ENCODE results near the gene BCL6. TPM values are rescaled to one million over a fixed set of nuclear protein-coding genes. Genes with fewer than 3 reads are reported as not detected.

BCL6 gene
- total RNA-seq, 1 experiment from 2014 or later: 16.4 TPM

DNA sequence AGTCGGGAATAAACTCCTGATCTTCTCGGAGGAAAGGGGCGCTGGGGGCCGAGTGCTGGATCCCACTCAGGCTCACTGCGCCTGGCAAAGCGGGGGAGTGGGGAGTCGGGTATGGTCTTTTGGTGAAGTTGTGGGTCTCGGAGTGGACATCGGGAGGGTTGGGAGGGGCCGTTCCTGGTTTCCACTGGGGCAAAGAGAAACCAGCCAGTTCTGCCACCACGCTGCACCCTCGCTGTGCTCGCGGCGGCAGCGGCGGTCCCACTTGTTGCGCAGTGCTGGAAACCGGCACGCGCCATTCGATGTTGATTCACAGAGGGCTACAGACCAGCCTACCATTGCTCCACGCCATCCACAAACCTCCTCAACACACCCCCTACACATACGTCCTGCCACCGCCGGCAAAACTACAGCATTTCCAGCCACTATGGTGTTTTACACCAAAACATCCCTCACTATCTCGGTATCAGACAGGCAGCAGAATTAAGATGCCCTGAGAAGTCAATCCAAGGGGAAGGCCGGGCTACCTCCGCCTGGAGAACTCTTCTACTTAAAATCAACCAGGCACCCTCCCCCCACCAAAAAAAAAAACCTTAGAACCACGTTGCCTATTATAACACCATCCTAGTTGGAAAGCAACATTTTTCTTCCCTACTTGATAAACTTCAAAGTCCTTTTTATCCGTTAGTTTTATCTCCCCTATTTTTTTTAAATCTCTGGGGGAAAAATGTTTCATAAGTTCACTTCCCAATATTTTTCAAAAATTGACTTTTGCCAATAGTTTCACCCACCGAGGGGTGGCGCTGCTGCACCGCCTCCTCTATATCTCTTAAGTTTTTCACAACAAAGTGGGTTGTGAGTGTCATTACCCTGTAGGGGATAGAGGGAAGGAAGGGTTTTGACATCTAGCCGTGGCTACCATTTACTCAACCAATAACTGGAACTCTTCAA lies 3.6 kb downstream of the BCL6 start:
- BruUV-seq (replicated peaks): no TSS peak
- DNase-seq (ENCODE audit: unreplicated experiment): peak; percentile 85
- Mint-ChIP-seq H3K4me1 (ENCODE audit: insufficient read depth, unreplicated experiment) (peaks cover 29% of the 10 kb centered on the region), H3K36me3 (ENCODE audit: insufficient read depth, unreplicated experiment) (peaks cover 67% of the 10 kb centered on the region), H3K9me3 (ENCODE audit: unreplicated experiment) (no peaks in the 10 kb centered on the region), H3K27ac (ENCODE audit: low read depth, unreplicated experiment) (peak overlapping the region; percentile 100), H3K27me3 (ENCODE audit: insufficient read depth, unreplicated experiment) (no peaks in the 10 kb centered on the region), H3K4me3 (ENCODE audit: unreplicated experiment) (peak overlapping the region; percentile 98)
- peak; percentile 86 for TF ChIP-seq CTCF (IDR thresholded peaks at IDR 0.05; ENCODE audit: unreplicated experiment)
- CTCF ChIA-PET: interaction anchor here (0.6 to 6.6 kb wide), 62 partner anchors 8 to 1407 kb away, joined by 3 to 240 read pairs (median 4); partner anchors contain the start of gene LPP
- intact Hi-C loops (cut with micrococcal nuclease): loop anchor here (1.0 to 10.0 kb wide), 10 partner anchors 443 to 1213 kb away; no protein-coding TSS in a partner anchor
- POLR2A ChIA-PET: interaction anchor here (0.6 to 9.2 kb wide), 33 partner anchors 6 to 1491 kb away, joined by 3 to 252 read pairs (median 7); partner anchors contain the start of genes BCL6 and LPP

DNA sequence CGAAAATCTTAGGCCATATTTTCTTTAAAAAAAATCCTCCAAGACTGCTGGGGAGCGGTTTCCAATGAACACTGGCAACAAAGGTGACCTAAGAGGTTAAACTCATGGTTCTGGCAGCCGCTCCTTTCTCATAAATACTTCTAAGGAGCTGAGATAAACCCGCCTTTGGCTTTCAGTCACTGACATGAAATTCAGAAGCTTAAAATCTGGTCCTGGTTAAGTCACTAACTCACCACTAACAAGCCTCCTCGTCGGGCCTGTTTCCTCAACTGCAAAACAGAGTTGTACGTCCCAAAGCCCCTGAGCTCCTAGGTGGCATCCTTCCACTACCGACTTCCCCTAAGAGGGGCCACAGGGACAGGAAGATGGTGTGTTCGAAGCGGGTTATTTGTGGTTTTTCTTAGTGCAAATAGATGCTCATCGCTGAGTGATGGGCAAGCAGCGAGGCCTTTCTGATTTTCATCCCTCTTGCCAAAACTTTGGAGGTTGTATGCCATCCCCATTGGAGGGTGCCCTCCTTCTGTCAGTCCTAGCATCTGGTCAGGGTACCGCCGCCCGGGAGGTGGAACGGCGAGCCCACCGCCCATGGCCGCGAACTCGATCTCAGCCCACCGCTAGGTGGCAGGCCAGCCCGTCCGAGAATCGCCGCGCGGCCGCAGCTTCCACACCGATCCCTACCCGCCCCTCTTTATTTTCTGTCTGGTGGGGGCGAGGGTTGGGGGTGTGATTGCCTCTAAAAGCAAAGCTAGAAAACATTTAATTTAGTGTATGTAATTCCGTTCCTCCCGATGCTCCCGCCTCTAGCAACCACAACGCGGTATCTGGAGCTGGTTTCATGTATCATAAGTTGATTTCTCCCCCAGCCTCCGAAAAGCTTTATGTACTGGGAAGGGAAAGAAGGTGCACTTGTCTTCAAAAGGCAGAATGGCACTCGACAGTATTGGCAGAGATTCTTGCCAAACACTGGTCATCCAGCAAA lies 4.6 kb downstream of the BCL6 start:
- Mint-ChIP-seq H3K27me3 (ENCODE audit: insufficient read depth, unreplicated experiment) (no peaks in the 10 kb centered on the region), H3K27ac (ENCODE audit: low read depth, unreplicated experiment) (peak overlapping the region; percentile 100), H3K4me1 (ENCODE audit: insufficient read depth, unreplicated experiment) (peaks cover 39% of the 10 kb centered on the region), H3K36me3 (ENCODE audit: insufficient read depth, unreplicated experiment) (peaks cover 68% of the 10 kb centered on the region), H3K4me3 (ENCODE audit: unreplicated experiment) (peak overlapping the region; percentile 98), H3K9me3 (ENCODE audit: unreplicated experiment) (no peaks in the 10 kb centered on the region)
- ChIA-PET CTCF (interaction anchor here (0.6 to 6.6 kb wide), 110 partner anchors 9 to 1494 kb away, joined by 3 to 240 read pairs (median 4); partner anchors contain the start of gene LPP), POLR2A (interaction anchor here (0.6 to 7.3 kb wide), 45 partner anchors 7 to 1492 kb away, joined by 3 to 234 read pairs (median 4); partner anchors contain the start of genes BCL6 and LPP)
- peak; percentile 93 for TF ChIP-seq CTCF (IDR thresholded peaks at IDR 0.05; ENCODE audit: unreplicated experiment)
- peak; percentile 61 for DNase-seq (ENCODE audit: unreplicated experiment)
- BruUV-seq (replicated peaks): TSS peak; percentile 22
- intact Hi-C loops (cut with micrococcal nuclease): loop anchor here (1.0 to 10.0 kb wide), 8 partner anchors 444 to 1189 kb away; no protein-coding TSS in a partner anchor

GRCh38 chr3:187739561-187740332 lies 5.5 kb downstream of the BCL6 start:
- peak; percentile 94 for TF ChIP-seq CTCF (IDR thresholded peaks at IDR 0.05; ENCODE audit: unreplicated experiment)
- intact Hi-C loops (cut with micrococcal nuclease): loop anchor here (1.0 to 10.0 kb wide), 11 partner anchors 445 to 1494 kb away; no protein-coding TSS in a partner anchor
- DNase-seq (ENCODE audit: unreplicated experiment): peak; percentile 86
- peaks cover 61% of the 10 kb centered on the region for H3K36me3 Mint-ChIP-seq (ENCODE audit: insufficient read depth, unreplicated experiment)
- H3K4me3 Mint-ChIP-seq (ENCODE audit: unreplicated experiment): peak overlapping the region; percentile 98
- peaks cover 44% of the 10 kb centered on the region for H3K4me1 Mint-ChIP-seq (ENCODE audit: insufficient read depth, unreplicated experiment)
- POLR2A ChIA-PET: interaction anchor here (0.6 to 7.3 kb wide), 45 partner anchors 8 to 1537 kb away, joined by 3 to 234 read pairs (median 5); partner anchors contain the start of genes BCL6 and LPP
- H3K9me3 Mint-ChIP-seq (ENCODE audit: unreplicated experiment): no peaks in the 10 kb centered on the region
- no peaks in the 10 kb centered on the region for H3K27me3 Mint-ChIP-seq (ENCODE audit: insufficient read depth, unreplicated experiment)
- H3K27ac Mint-ChIP-seq (ENCODE audit: low read depth, unreplicated experiment): peak overlapping the region; percentile 100
- CTCF ChIA-PET: interaction anchor here (0.5 to 6.6 kb wide), 87 partner anchors 9 to 1495 kb away, joined by 3 to 240 read pairs (median 4); partner anchors contain the start of gene LPP
- BruUV-seq (replicated peaks): no TSS peak
